ACC112 (cell line): ENCODE data around the gene PDE4B.
A peak's percentile ranks its signal among the peaks of the same experiment; 100 is the strongest.
"Not testable (repeated sequence)": the region's sequence is repeated elsewhere in the genome, so short reads cannot be mapped to it uniquely, and the experiment has no call there.

Experiments
- H2AFZ ChIP-seq: fragments of 200-600 bp; sonication (generic); one replicate; pipeline ENCODE4 v1.6.0; 2017; ENCODE audit warnings: antibody characterized with exemption, low read length; ENCODE audit not compliant: unreplicated experiment
- H3K27ac ChIP-seq: fragments of 200-600 bp; sonication (generic); 2 replicates; pipeline ENCODE4 v1.5.1; 2014; ENCODE audit warnings: low read depth, mild to moderate bottlenecking, antibody characterized with exemption, low read length, moderate library complexity
- H3K27me3 ChIP-seq: fragments of 200-600 bp; sonication (generic); 2 replicates; pipeline ENCODE4 v1.6.1; 2014; ENCODE audit warnings: mild to moderate bottlenecking, antibody characterized with exemption, low read length, moderate library complexity, mixed read lengths; ENCODE audit not compliant: insufficient read depth
- H3K36me3 ChIP-seq: fragments of 200-600 bp; sonication (generic); 2 replicates; pipeline ENCODE4 v1.6.1; 2016; ENCODE audit warnings: mild to moderate bottlenecking, antibody characterized with exemption, low read length, moderate library complexity, mixed read lengths; ENCODE audit not compliant: insufficient read depth
- H3K4me1 ChIP-seq: fragments of 200-600 bp; sonication (generic); one replicate; pipeline ENCODE4 v1.6.1; 2016; ENCODE audit warnings: low read length, mixed read lengths; ENCODE audit not compliant: insufficient read depth, unreplicated experiment, control insufficient read depth
- H3K4me3 ChIP-seq: fragments of 200-600 bp; sonication (generic); 2 replicates; pipeline ENCODE4 v1.5.1; 2014; ENCODE audit warnings: mild to moderate bottlenecking, low read depth, low read length
- H3K79me2 ChIP-seq: fragments of 200-600 bp; sonication (generic); one replicate; pipeline ENCODE4 v1.6.0; 2016; ENCODE audit warnings: low read length; ENCODE audit not compliant: control insufficient read depth, unreplicated experiment, insufficient read depth

Gene PDE4B

DNA sequence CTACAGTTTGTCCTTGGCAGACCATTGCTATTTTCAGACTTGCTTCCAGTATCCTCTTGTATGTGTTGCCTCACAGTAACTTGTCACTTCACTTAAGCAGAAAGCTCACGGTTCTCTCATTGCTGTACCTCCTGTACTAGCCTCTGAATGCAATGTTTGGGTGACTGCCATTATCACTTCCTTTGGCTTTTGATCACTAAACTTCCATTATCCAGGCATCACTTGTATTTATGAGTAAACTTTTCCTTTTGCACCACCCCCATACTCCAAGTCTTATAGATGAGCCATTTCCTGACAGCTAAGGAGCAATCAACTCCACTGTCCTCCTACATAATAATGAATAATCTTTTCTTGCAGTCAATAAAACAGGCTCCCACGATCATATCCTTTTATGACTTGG is 255.3 kb downstream of the PDE4B start:
- Histone ChIP-seq H2AFZ (no peak overlapping the region), H3K79me2 (no peaks in the 10 kb centered on the region), H3K4me1 (peaks cover 9% of the 10 kb centered on the region), H3K36me3 (no peaks in the 10 kb centered on the region), H3K4me3 (no peak overlapping the region), H3K27me3 (no peaks in the 10 kb centered on the region), H3K27ac (peak overlapping the region; percentile 41)

DNA sequence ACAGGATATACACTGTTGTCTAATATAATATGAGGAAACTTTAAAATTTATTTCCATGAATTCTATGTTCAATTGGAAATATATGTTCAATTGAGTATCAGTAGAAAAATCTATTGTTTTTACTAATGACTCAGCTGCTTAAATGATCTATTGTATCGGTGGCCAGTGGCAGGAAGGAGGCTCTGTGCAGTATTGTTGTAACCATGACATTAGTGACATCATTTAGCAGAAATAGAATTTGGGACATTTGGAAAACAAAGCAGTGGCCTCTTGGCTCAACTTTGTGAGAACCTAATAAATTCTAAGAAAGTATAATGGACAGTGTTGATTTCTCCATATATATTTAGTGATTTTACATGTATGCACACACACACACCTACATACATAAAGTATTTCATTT is 257.4 kb downstream of the PDE4B start:
- no peak overlapping the region for H3K27ac ChIP-seq
- no peaks in the 10 kb centered on the region for H3K36me3 ChIP-seq
- H2AFZ ChIP-seq = no peak overlapping the region
- H3K4me3 ChIP-seq = no peak overlapping the region
- H3K27me3 ChIP-seq = no peaks in the 10 kb centered on the region
- H3K79me2 ChIP-seq = no peaks in the 10 kb centered on the region
- H3K4me1 ChIP-seq = peaks cover 9% of the 10 kb centered on the region

DNA sequence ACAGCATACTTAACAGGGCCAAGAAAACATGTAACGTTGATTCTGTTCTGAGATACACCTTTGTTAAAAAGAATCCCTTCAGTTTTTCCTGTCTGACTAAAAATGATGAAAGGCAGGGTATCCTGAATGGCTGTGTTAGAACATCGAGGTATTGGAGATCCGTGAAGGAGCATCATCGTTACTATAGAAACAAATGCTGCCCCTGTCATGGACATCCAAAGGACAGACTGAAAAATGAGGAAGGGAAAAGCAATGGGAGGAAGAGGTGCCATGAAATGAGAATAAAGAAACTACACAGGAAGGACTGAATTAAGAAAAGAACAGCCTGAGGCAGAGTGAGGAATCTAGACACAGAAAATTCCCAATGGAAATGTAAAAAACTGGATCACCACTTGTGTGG is 257.9 kb downstream of the PDE4B start:
- H3K4me3 ChIP-seq = no peak overlapping the region
- peaks cover 9% of the 10 kb centered on the region for H3K4me1 ChIP-seq
- H3K27me3 ChIP-seq = no peaks in the 10 kb centered on the region
- no peaks in the 10 kb centered on the region for H3K79me2 ChIP-seq
- no peak overlapping the region for H3K27ac ChIP-seq
- no peak overlapping the region for H2AFZ ChIP-seq
- no peaks in the 10 kb centered on the region for H3K36me3 ChIP-seq

DNA sequence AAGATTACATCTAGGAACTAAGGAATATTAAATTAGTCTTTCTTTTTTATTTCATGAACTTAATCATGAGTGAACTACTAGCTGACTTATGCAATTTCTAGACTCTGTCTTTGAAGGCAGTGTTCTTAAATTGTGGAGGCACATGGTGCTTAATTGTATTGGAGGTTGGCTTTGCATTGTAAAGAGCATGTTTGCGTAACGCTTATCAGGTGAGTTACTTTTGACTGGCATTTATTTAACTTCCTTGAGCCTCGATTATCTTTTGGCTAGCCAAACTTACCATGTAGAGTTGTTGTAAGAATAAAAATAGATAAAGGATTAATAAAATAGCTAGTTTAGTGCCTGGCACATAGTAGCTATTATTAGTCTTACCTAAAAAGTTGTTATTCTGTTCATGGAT is 262.4 kb downstream of the PDE4B start:
- H3K4me1 ChIP-seq = no peaks in the 10 kb centered on the region
- no peak overlapping the region for H2AFZ ChIP-seq
- H3K27me3 ChIP-seq = no peaks in the 10 kb centered on the region
- H3K27ac ChIP-seq = no peak overlapping the region
- H3K4me3 ChIP-seq = no peak overlapping the region
- no peaks in the 10 kb centered on the region for H3K79me2 ChIP-seq
- H3K36me3 ChIP-seq = no peaks in the 10 kb centered on the region

DNA sequence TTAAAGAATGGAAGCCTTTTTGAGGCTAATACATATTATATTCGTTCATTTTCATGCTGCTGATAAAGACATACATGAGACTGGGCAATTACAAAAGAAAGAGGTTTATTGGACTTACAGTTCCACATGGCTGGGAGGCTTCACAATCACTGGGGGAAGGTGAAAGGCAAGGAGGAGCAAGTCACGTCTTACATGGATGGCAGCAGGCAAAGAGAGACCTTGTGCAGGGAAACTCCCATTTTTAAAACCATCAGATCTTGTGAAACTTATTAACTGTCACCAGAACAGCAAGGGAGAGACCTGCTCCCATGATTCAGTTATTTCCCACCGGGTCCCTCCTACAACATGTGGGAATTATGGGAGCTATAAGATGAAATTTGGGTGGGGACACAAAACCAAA is 264.8 kb downstream of the PDE4B start:
- not testable (repeated sequence) for H3K27me3 ChIP-seq, H2AFZ ChIP-seq, H3K4me1 ChIP-seq, H3K27ac ChIP-seq, H3K4me3 ChIP-seq, H3K36me3 ChIP-seq, H3K79me2 ChIP-seq

DNA sequence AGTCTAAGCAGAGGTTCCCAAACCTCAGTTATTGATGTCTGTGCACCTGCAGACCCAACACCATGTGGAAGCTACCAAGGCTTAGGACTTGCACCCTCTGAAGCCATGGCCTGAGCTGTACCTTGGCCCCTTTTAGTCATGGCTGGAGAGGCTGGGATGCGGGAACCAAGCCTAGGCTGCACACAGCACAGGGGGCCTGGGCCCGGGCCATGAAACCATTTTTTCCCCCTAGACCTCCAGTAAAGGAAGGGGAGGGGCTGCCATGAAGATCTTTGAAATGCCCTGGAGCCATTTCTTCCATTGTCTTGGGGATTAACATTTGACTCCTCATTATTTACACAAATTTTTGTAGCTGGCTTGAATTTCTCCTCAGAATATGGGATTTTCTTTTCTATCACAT is 265.9 kb downstream of the PDE4B start:
- H3K79me2 ChIP-seq = no peaks in the 10 kb centered on the region
- H2AFZ ChIP-seq = no peak overlapping the region
- no peaks in the 10 kb centered on the region for H3K27me3 ChIP-seq
- H3K4me3 ChIP-seq = no peak overlapping the region
- no peaks in the 10 kb centered on the region for H3K4me1 ChIP-seq
- no peak overlapping the region for H3K27ac ChIP-seq
- H3K36me3 ChIP-seq = no peaks in the 10 kb centered on the region

DNA sequence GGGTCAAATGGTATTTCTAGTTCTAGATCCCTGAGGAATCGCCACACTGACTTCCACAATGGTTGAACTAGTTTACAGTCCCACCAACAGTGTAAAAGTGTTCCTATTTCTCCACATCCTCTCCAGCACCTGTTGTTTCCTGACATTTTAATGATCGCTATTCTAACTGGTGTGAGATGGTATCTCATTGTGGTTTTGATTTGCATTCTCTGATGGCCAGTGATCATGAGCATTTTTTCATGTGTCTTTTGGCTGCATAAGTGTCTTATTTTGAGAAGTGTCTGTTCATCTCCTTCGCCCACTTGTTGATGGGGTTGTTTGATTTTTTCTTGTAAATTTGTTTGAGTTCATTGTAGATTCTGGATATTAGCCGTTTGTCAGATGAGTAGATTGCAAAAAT is 274.5 kb downstream of the PDE4B start:
- not testable (repeated sequence) for H3K27me3 ChIP-seq, H3K79me2 ChIP-seq, H3K4me1 ChIP-seq, H3K36me3 ChIP-seq, H2AFZ ChIP-seq, H3K27ac ChIP-seq, H3K4me3 ChIP-seq

DNA sequence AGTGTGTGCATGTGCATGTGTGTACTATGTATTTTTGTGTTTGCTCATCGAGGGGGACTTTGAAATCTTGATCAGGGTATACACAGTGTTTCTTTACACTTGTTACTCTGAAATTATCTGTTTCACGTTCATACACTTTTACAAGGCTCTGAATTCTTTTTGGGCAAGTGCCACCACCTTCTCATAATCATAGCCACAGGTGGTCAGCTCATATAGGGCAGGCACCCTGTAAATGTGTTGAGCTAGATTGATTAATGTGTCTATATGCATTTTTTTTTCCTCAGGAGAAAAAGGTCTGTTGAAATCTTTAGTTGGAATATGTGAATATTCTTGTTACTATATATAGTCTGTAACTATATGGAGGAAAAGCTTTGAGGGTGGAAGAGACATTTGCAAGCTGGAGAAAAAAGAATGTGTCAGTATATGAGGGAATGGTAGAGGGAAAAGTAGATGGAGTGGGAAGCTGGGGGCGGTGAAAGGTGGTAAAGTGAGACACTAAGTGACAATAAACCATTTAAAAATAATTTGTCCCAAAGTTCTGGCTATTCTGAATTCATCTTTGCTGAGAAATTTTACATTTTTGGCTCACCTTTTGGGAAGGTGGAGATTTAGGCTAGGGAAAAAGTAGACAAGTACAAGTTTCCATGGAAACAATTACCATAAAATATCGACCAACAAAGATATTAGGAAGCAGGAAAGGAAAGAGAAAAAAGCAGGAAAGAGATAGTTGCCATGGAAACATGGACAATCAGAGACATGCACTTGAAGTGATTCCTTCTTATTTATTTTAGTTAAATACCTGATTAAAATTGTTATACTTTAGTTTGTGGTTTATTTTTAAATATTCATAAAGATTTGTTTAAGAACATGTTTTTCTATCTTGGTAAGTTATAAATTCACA is 277.5 kb downstream of the PDE4B start:
- Histone ChIP-seq H3K27me3 (no peaks in the 10 kb centered on the region), H3K79me2 (no peaks in the 10 kb centered on the region), H2AFZ (no peak overlapping the region), H3K36me3 (no peaks in the 10 kb centered on the region), H3K27ac (no peak overlapping the region), H3K4me3 (no peak overlapping the region), H3K4me1 (no peaks in the 10 kb centered on the region)

DNA sequence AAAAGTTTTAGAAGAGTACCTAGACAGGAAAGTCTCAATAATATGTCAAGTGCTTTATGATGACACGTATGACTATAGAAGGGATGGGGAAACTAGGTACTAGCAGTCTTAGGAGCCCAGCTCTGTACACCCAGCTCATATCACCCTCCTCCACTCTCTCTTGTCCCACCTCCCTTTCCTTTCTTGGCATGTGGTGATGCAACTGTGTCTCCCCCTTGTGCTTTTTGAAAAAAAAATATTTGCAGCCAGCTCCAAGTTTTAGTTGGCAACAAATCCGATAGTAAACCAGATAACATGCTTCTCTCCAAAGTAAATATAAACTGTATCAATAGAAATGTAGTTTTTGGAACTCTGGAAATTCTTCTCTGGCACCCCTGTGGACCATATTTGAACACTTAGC is 280.7 kb downstream of the PDE4B start:
- Histone ChIP-seq H3K79me2 (no peaks in the 10 kb centered on the region), H3K4me3 (no peak overlapping the region), H2AFZ (no peak overlapping the region), H3K27me3 (no peaks in the 10 kb centered on the region), H3K36me3 (no peaks in the 10 kb centered on the region), H3K4me1 (no peaks in the 10 kb centered on the region), H3K27ac (no peak overlapping the region)

DNA sequence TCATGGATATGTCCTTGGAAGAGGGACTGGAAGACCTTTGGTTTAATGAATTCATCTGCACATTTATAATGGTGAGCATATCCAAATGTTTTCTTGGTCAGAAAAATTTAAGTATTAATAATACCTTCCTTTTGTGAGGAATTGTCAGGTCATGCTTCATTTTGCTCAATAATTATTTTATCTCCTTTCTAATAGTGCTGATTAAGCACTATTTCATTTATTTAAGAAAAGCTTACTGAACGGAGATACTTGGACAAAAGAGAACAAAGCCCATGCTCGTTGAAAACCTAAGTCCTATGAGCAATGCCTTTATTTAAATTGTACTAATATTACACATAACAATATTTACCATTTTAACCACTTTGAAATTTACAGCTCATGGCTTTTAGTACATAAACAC is 281.5 kb downstream of the PDE4B start:
- no peak overlapping the region for H3K27ac ChIP-seq
- H3K4me3 ChIP-seq = no peak overlapping the region
- H3K27me3 ChIP-seq = no peaks in the 10 kb centered on the region
- H3K79me2 ChIP-seq = no peaks in the 10 kb centered on the region
- H2AFZ ChIP-seq = no peak overlapping the region
- H3K36me3 ChIP-seq = no peaks in the 10 kb centered on the region
- H3K4me1 ChIP-seq = no peaks in the 10 kb centered on the region

DNA sequence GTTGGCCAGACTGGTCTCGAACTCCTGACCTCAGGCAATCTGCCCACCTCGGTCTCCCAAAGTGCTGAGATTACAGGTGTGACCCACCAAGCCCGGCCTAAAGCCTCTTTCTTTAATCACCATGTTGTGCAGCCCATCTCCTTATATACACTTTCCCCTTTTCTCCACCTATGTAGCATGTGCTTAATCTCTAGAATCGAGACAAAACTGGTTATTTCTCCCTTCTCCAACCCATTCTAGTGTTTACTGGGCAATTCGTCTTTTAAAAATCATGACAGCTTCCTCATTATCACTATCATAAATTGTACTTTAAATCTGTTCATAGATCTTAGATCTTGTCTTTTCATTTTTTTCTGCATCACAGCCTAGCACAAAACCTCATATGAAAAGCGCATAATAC is 285.7 kb downstream of the PDE4B start:
- Histone ChIP-seq H3K27ac (no peak overlapping the region), H2AFZ (no peak overlapping the region), H3K4me3 (no peak overlapping the region), H3K27me3 (no peaks in the 10 kb centered on the region), H3K4me1 (no peaks in the 10 kb centered on the region), H3K79me2 (no peaks in the 10 kb centered on the region), H3K36me3 (no peaks in the 10 kb centered on the region)
